Prostate gland (tissue), 2 donors: ENCODE measurements around the gene KCNK5.

Source experiments
- CTCF ChIP-seq, 4 experiments: fragments of 200-600 bp in 2 of 4; fragments of 450-650 bp in 2 of 4; sonication (generic) in 2 of 4; IDR thresholded peaks; 1 replicate in 3 of 4; 2 replicates in 1 of 4; pipeline ENCODE4 v1.5.1; 2016 to 2019; ENCODE audit warnings: antibody characterized with exemption in 4 of 4, mild to moderate bottlenecking in 2 of 4, moderate library complexity in 2 of 4
- POLR2A ChIP-seq: fragments of 450-650 bp; IDR thresholded peaks from one replicate; pipeline ENCODE4 v1.6.1; 2016; ENCODE audit warnings: antibody characterized with exemption, mild to moderate bottlenecking
- POLR2AphosphoS5 ChIP-seq: sonication (generic); formaldehyde crosslinking; IDR thresholded peaks from one replicate; pipeline ENCODE4 v1.6.1; 2017; ENCODE audit warnings: antibody characterized with exemption

- TF ChIP-seq CTCF (IDR thresholded peaks at IDR 0.05) (no peak), POLR2A (no peak), POLR2AphosphoS5 (no peak)
Measured at GRCh38 chr6:39204646-39205244, 24.5 kb downstream of the KCNK5 start.
